Measurements from ENCODE around the gene DAZAP1. TPM values are rescaled to one million over a fixed set of nuclear protein-coding genes. Genes with fewer than 3 reads are reported as not detected.

Gene DAZAP1
- total RNA-seq, 2 donors from 2014 or later = 154 to 179 TPM

DNA sequence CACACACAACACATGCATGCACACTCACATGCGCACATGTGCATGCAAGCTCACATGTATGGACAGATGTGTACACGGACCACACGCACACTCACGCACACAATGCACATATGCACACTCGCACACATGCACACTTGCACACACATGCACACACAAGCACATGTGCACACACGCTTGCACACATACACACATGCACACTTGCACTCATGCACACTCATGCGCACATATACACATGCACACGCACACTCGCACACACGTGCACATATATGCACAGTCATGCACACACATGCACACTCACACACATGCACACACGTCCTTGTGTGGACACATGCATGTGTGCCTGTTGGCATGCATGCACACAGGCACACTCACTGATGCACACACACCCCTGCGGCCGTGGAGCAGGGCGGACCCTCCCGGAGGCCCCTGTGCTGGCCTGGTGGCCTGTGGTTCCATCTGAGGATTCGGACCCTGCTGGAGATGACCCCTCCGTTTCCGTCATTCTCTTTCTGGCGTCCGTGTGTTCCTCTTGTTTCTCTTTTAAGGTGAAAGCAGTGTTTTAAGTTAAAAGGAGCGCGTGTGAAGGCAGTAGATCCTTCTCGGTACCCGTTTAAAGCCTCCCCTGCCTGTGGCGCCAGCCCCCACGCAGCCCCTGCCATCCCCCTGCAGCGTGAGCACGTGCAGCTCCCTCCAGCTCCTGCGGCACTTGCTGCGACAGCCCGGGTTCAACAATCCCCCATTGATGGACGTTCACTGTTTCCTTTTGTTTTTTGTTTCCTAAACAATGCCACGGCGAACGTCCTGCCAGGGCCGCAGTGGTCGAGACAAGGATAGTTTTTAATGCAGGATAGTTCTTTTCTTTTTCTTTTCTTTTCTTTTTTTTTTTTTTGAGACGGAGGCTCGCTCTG, 18.1 kb upstream of the DAZAP1 start:
- H3K4me3 Mint-ChIP-seq = no peak overlapping the region
- H3K4me1 Mint-ChIP-seq = peaks cover 3% of the 10 kb centered on the region

DNA sequence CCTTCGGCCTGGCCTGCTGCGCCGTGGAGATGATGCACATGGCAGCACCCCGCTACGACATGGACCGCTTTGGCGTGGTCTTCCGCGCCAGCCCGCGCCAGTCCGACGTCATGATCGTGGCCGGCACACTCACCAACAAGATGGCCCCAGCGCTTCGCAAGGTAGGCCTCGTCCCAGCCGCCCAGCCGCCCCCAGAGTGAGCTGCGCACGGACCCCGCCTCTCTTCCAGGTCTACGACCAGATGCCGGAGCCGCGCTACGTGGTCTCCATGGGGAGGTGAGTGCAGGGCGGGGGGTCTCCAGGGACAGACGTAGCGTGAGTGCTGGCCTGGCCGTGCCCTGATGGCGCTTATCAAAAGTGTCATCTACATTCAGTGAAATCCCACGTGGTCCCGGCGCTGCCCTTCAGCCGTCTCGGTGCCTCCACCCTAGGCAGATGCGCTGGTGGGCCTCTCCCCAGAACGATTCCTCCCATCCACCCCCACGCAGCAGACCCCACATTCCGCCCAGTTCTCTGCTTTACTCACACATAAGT, 16.4 kb upstream of the DAZAP1 start:
- no peak overlapping the region for H3K4me3 Mint-ChIP-seq
- peaks cover 38% of the 10 kb centered on the region for H3K36me3 Mint-ChIP-seq (ENCODE audit: low read depth)
- WGBS, 2 experiments (ENCODE audit: insufficient coverage in 1 of 2, insufficient read length in 1 of 2) = 93 to 94% methylated on average over 34 to 40 of the region's 42 CpGs

More for the DNA sequence above, 18.1 kb upstream of the DAZAP1 start:
- Histone ChIP-seq H3K27me3 (ENCODE audit: control insufficient read depth, insufficient read depth, low read length, poor library complexity, severe bottlenecking) (no peaks in the 10 kb centered on the region), H3K9me3 (ENCODE audit: control insufficient read depth, low read length) (no peaks in the 10 kb centered on the region), H3K4me3 (ENCODE audit: low read length) (no peak overlapping the region), H3K4me1 (ENCODE audit: control insufficient read depth, insufficient read depth, low read length) (no peaks in the 10 kb centered on the region), H3K27ac (ENCODE audit: low read depth, low read length) (no peak overlapping the region), H3K9ac (ENCODE audit: extremely low read depth, low read length, poor library complexity, severe bottlenecking) (no peak overlapping the region), H3K36me3 (ENCODE audit: control insufficient read depth, insufficient read depth, low read length) (peaks cover 10% of the 10 kb centered on the region)
- Mint-ChIP-seq H3K27ac (no peak overlapping the region), H3K9me3 (no peaks in the 10 kb centered on the region), H3K36me3 (ENCODE audit: low read depth) (peaks cover 38% of the 10 kb centered on the region), H3K27me3 (ENCODE audit: insufficient read depth) (no peaks in the 10 kb centered on the region)
- WGBS, 2 experiments (ENCODE audit: insufficient coverage in 1 of 2, insufficient read length in 1 of 2) = 94 to 95% methylated on average over 31 to 38 of the region's 39 CpGs
- TF ChIP-seq, protein P1, sequence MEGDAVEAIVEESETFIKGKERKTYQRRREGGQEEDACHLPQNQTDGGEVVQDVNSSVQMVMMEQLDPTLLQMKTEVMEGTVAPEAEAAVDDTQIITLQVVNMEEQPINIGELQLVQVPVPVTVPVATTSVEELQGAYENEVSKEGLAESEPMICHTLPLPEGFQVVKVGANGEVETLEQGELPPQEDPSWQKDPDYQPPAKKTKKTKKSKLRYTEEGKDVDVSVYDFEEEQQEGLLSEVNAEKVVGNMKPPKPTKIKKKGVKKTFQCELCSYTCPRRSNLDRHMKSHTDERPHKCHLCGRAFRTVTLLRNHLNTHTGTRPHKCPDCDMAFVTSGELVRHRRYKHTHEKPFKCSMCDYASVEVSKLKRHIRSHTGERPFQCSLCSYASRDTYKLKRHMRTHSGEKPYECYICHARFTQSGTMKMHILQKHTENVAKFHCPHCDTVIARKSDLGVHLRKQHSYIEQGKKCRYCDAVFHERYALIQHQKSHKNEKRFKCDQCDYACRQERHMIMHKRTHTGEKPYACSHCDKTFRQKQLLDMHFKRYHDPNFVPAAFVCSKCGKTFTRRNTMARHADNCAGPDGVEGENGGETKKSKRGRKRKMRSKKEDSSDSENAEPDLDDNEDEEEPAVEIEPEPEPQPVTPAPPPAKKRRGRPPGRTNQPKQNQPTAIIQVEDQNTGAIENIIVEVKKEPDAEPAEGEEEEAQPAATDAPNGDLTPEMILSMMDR (conservative IDR thresholded peaks at IDR 0.05) = no peak
- no peak for DNase-seq

DNA sequence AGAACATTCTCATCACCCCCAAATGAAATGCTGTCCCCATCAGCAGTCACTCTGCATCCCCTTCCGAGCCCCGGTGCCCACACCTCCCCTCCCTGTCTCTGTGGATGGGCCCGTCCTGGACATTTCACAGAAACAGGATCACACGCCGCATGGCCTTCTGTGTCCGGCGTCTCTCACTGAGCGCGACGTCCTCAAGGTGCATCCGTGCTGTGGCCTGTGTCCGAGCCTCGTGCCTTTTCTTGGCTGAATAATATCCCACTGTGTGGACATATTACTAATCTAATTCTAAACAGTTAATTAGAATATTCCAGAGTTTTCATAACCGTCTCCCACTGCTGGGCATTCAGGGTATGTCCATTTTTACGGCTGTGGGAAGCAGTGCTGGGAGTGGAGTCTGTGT, 15.0 kb upstream of the DAZAP1 start:
- Histone ChIP-seq H3K9ac (ENCODE audit: extremely low read depth, low read length, poor library complexity, severe bottlenecking) (no peak overlapping the region), H3K27ac (ENCODE audit: low read depth, low read length) (no peak overlapping the region), H3K4me1 (ENCODE audit: control insufficient read depth, insufficient read depth, low read length) (no peaks in the 10 kb centered on the region), H3K36me3 (ENCODE audit: control insufficient read depth, insufficient read depth, low read length) (peaks cover 10% of the 10 kb centered on the region), H3K27me3 (ENCODE audit: control insufficient read depth, insufficient read depth, low read length, poor library complexity, severe bottlenecking) (no peaks in the 10 kb centered on the region), H3K4me3 (ENCODE audit: low read length) (no peak overlapping the region), H3K9me3 (ENCODE audit: control insufficient read depth, low read length) (no peaks in the 10 kb centered on the region)
- no peak overlapping the region for H3K4me3 Mint-ChIP-seq
- peaks cover 38% of the 10 kb centered on the region for H3K36me3 Mint-ChIP-seq (ENCODE audit: low read depth)
- TF ChIP-seq, protein P1 (conservative IDR thresholded peaks at IDR 0.05) = no peak
- no peaks in the 10 kb centered on the region for H3K4me1 Mint-ChIP-seq
- no peak overlapping the region for H3K27ac Mint-ChIP-seq
- no peaks in the 10 kb centered on the region for H3K9me3 Mint-ChIP-seq
- DNase-seq = no peak
- 98% methylated on average over 12 to 15 of the region's 15 CpGs for WGBS, 2 experiments (ENCODE audit: insufficient coverage in 1 of 2, insufficient read length in 1 of 2)
- no peaks in the 10 kb centered on the region for H3K27me3 Mint-ChIP-seq (ENCODE audit: insufficient read depth)

More for the DNA sequence above, 16.4 kb upstream of the DAZAP1 start:
- no peak overlapping the region for H3K27ac Mint-ChIP-seq
- H3K9me3 ChIP-seq (ENCODE audit: control insufficient read depth, low read length) = no peaks in the 10 kb centered on the region
- DNase-seq = no peak
- H3K9me3 Mint-ChIP-seq = no peaks in the 10 kb centered on the region
- H3K4me1 Mint-ChIP-seq = no peaks in the 10 kb centered on the region
- peaks cover 10% of the 10 kb centered on the region for H3K36me3 ChIP-seq (ENCODE audit: control insufficient read depth, insufficient read depth, low read length)
- no peaks in the 10 kb centered on the region for H3K27me3 ChIP-seq (ENCODE audit: control insufficient read depth, insufficient read depth, low read length, poor library complexity, severe bottlenecking)
- TF ChIP-seq, protein P1 (conservative IDR thresholded peaks at IDR 0.05) = no peak
- no peak overlapping the region for H3K4me3 ChIP-seq (ENCODE audit: low read length)
- no peaks in the 10 kb centered on the region for H3K4me1 ChIP-seq (ENCODE audit: control insufficient read depth, insufficient read depth, low read length)
- H3K27ac ChIP-seq (ENCODE audit: low read depth, low read length) = no peak overlapping the region
- no peaks in the 10 kb centered on the region for H3K27me3 Mint-ChIP-seq (ENCODE audit: insufficient read depth)
- H3K9ac ChIP-seq (ENCODE audit: extremely low read depth, low read length, poor library complexity, severe bottlenecking) = no peak overlapping the region

All from endodermal cell (in vitro differentiated cells).